HepG2 (cell line): Measurements from ENCODE around the gene DCAF4. TPM values are rescaled to one million over a fixed set of nuclear protein-coding genes. Genes with fewer than 3 reads are reported as not detected.
"Not testable (repeated sequence)": the region's sequence is repeated elsewhere in the genome, so short reads cannot be mapped to it uniquely, and the experiment has no call there.

Experiments used
- ATAC-seq: fragments of 200-7000 bp; cut with Tn5 transposase; 3 replicates; pipeline ENCODE4 v1.9.1; 2020; ENCODE audit warnings: mild to moderate bottlenecking, moderate library complexity
- BruUV-seq: library from RNA; stranded (reverse); fragments of 400-500 nt; replicated peaks from 2 replicates; lab custom pipeline; 2021; lab: Mats Ljungman, UMichigan
- CTCF ChIA-PET: fragments of 300-600 bp; formaldehyde crosslinking; extraction: SDS; loops from one replicate; lab custom pipeline; 2021; ENCODE audit warnings: low total read pairs, inconsistent platforms, low intra/inter-chr PET ratio; lab: Yijun Ruan, JAX
- POLR2A ChIA-PET: fragments of 350-600 bp; sonication (Branson Sonifier 250); formaldehyde crosslinking; loops from one replicate; lab custom pipeline; 2020; ENCODE audit warnings: antibody characterized with exemption, inconsistent platforms; lab: Yijun Ruan, JAX
- DNase-seq: peaks from one replicate; pipeline ENCODE4 v3.0.0-alpha.2; 2015; ENCODE audit warnings: low spot score
- FAIRE-seq: peaks from 3 replicates; lab custom pipeline; 2011; peaks lifted over from hg19 to GRCh38; lab: Jason Lieb, UNC
- H2AFZ ChIP-seq: one replicate; pipeline ENCODE4 v1.6.1; 2011; ENCODE audit warnings: low read length, inconsistent platforms
- H3K27ac ChIP-seq: fragments of 300-600 bp; 3 replicates; pipeline ENCODE4 v1.8.0; 2011; ENCODE audit warnings: mixed run types, mild to moderate bottlenecking, mixed read lengths, low read length, inconsistent platforms; ENCODE audit not compliant: insufficient read depth; ENCODE audit errors: extremely low read length
- H3K27me3 ChIP-seq, 2 experiments: fragments of 200-600 bp in 1 of 2; 2 replicates in 1 of 2; 3 replicates in 1 of 2; pipeline versions ENCODE4 v1.6.0 to v1.8.0; 2011; ENCODE audit warnings: low read length in 2 of 2, mild to moderate bottlenecking in 2 of 2, moderate library complexity in 2 of 2, inconsistent platforms in 1 of 2; ENCODE audit not compliant: insufficient read depth in 2 of 2, control insufficient read depth in 1 of 2
- H3K36me3 ChIP-seq, 2 experiments: fragments of 200-600 bp in 1 of 2; replicated peaks in 1 of 2; 2 replicates in 1 of 2; 3 replicates in 1 of 2; pipeline versions ENCODE4 v1.5.1 to v1.8.0; 2011; ENCODE audit warnings: low read length in 2 of 2, inconsistent platforms in 1 of 2; ENCODE audit not compliant: insufficient read depth in 2 of 2, control insufficient read depth in 1 of 2
- H3K4me1 ChIP-seq: 2 replicates; pipeline ENCODE4 v1.5.1; 2012; ENCODE audit warnings: low read length, inconsistent platforms; ENCODE audit not compliant: insufficient read depth
- H3K4me2 ChIP-seq: 2 replicates; pipeline ENCODE4 v1.6.0; 2011; ENCODE audit warnings: low read depth, low read length, inconsistent platforms
- H3K4me3 ChIP-seq, 3 experiments: fragments of 200-600 bp in 1 of 3; sonication (generic), shearing (Covaris generic) in 1 of 3; replicated peaks in 1 of 3; 2 replicates each; pipeline ENCODE4 v1.5.1; 2011 to 2016; ENCODE audit warnings: low read length in 3 of 3, inconsistent platforms in 2 of 3, low read depth in 2 of 3, mild to moderate bottlenecking in 2 of 3, control low read depth in 1 of 3, mixed read lengths in 1 of 3; ENCODE audit not compliant: insufficient read depth in 1 of 3
- H3K79me2 ChIP-seq: one replicate; pipeline ENCODE4 v1.6.1; 2011; ENCODE audit warnings: low read length, inconsistent platforms; ENCODE audit not compliant: insufficient read depth
- H3K9ac ChIP-seq: 2 replicates; pipeline ENCODE4 v1.6.0; 2011; ENCODE audit warnings: mild to moderate bottlenecking, low read depth, low read length, inconsistent platforms; ENCODE audit not compliant: insufficient read depth
- H3K9me3 ChIP-seq: 2 replicates; pipeline ENCODE4 v1.5.1; 2012; ENCODE audit warnings: mild to moderate bottlenecking, low read length
- H4K20me1 ChIP-seq: 2 replicates; pipeline ENCODE4 v1.6.0; 2011; ENCODE audit warnings: inconsistent platforms, mild to moderate bottlenecking, low read length, moderate library complexity; ENCODE audit not compliant: insufficient read depth
- MED1 ChIP-seq: sonication (generic); formaldehyde crosslinking; IDR thresholded peaks from 2 replicates; pipeline ENCODE4 v1.4.0; 2020; ENCODE audit warnings: missing genetic modification reagents
- MLLT10 ChIP-seq: sonication (generic); formaldehyde crosslinking; IDR thresholded peaks from 2 replicates; pipeline ENCODE4 v1.4.0; 2020; ENCODE audit warnings: missing genetic modification reagents
- MYC ChIP-seq: sonication (generic); formaldehyde crosslinking; IDR thresholded peaks from 2 replicates; pipeline ENCODE4 v1.9.0; 2021; ENCODE audit warnings: missing genetic modification reagents, borderline replicate concordance
- POLR2A ChIP-seq, 2 experiments: IDR thresholded peaks; 2 replicates each; pipeline ENCODE4 v1.6.1; 2011; ENCODE audit warnings: low read depth in 2 of 2, low read length in 2 of 2, mild to moderate bottlenecking in 1 of 2, moderate library complexity in 1 of 2; ENCODE audit not compliant: insufficient read depth in 1 of 2
- TAF1 ChIP-seq: sonication (generic); formaldehyde crosslinking; IDR thresholded peaks from 2 replicates; pipeline ENCODE4 v1.4.0; 2020; ENCODE audit warnings: missing genetic modification reagents
- YEATS4 ChIP-seq: sonication (generic); formaldehyde crosslinking; IDR thresholded peaks from 2 replicates; pipeline ENCODE4 v1.4.0; 2020; ENCODE audit warnings: missing genetic modification reagents, borderline replicate concordance
- ZNF207 ChIP-seq: fragments of 450-650 bp; IDR thresholded peaks from 2 replicates; pipeline ENCODE4 v1.6.1; 2016; ENCODE audit warnings: antibody characterized with exemption, borderline replicate concordance
- ZNF501 ChIP-seq: sonication (generic); formaldehyde crosslinking; IDR thresholded peaks from 2 replicates; pipeline ENCODE4 v1.5.1; 2020; ENCODE audit warnings: mild to moderate bottlenecking, moderate library complexity, missing genetic modification reagents
- ZNF564 ChIP-seq: sonication (generic); formaldehyde crosslinking; IDR thresholded peaks from 2 replicates; pipeline ENCODE4 v1.8.1; 2023; ENCODE audit warnings: mild to moderate bottlenecking, missing genetic modification reagents
- WGBS: methylation state at CpG from one replicate; pipeline ENCODE4 v1.1.6; 2017; ENCODE audit warnings: low lambda C conversion rate; 5-methylcytosine and 5-hydroxymethylcytosine counted together
- in situ Hi-C: cut with HindIII; loops from 2 replicates; pipeline ENCODE4 v1.10.0; 2017; ENCODE audit warnings: low pct_unique_long_range_greater_than_20kb; ENCODE audit not compliant: extremely low pct_ligation_motif_present
- intact Hi-C: fragments of 100-400 bp; cut with micrococcal nuclease; formaldehyde crosslinking; loops from one replicate; pipeline ENCODE4 v1.10.0; 2022; ENCODE audit not compliant: unreplicated experiment
- polyA plus RNA-seq, 8 experiments: library from polyadenylated mRNA; depleted of rRNA in 3 of 8; stranded (reverse) in 7 of 8; unstranded in 1 of 8; fragments of >200 nt; fragmentation: Illumina TruSeq in 4 of 8; extraction: Trizol in 4 of 8; gene quantifications; 2 replicates each; pipeline versions ENCODE4 v1.2.1 to v1.2.3, GENCODE V29; 2011 to 2016; ENCODE audit warnings: low read depth in 4 of 8, missing spikeins in 1 of 8, mixed read lengths in 1 of 8; ENCODE audit not compliant: insufficient read depth in 1 of 8
- total RNA-seq, 5 experiments: library from RNA; depleted of rRNA; stranded (reverse); fragments of >200 nt; fragmentation: Illumina TruSeq; extraction: Trizol; gene quantifications; 2 replicates each; pipeline ENCODE4 v1.2.3, GENCODE V29; 2016; ENCODE audit warnings: low read depth in 1 of 5
- TF ChIP-seq, protein P1 (sequence below): IDR thresholded peaks from 2 replicates; pipeline ENCODE4 v1.6.1; 2018; ENCODE audit warnings: missing genetic modification reagents, mild to moderate bottlenecking, missing compliant biosample characterization

DCAF4 gene
- total and polyA plus RNA-seq, 2 of the 13 experiments (the other 11 are each of a cell fraction or from before 2014, with no cell fraction given) = 18.8 to 21.1 TPM

DNA sequence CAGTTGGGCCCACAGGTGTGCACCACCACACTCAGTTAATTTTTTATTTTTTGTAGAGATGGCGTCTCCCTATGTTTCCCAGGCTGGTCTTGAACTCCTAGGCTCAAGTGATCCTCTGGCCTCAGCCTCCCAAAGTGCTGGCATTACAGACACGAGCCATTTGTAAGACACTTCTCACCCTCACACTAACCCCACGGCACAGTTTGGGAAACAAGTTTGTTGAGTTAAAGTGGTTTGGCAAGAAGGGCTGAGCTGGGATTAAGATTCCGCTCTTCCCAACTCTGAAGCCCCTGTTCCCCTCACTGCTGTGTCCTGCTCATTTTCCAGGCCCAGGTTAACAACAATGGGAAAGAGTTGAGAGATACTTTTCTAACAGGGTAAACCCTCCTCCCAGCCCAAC lies 34.8 kb downstream of the DCAF4 start:
- in situ Hi-C loops, CTCF ChIA-PET, H4K20me1 ChIP-seq, H3K4me2 ChIP-seq, H3K9me3 ChIP-seq, H3K4me3 ChIP-seq, H3K9ac ChIP-seq, POLR2A ChIA-PET, ATAC-seq, H3K79me2 ChIP-seq, H3K27me3 ChIP-seq, BruUV-seq, FAIRE-seq, H3K4me1 ChIP-seq, DNase-seq, H3K27ac ChIP-seq, H2AFZ ChIP-seq, intact Hi-C loops: not testable (repeated sequence)
- 98% methylated on average over 4 of the region's 4 CpGs for WGBS
- peaks cover 6 to 36% of the 10 kb centered on the region in 2 experiments for H3K36me3 ChIP-seq

DNA sequence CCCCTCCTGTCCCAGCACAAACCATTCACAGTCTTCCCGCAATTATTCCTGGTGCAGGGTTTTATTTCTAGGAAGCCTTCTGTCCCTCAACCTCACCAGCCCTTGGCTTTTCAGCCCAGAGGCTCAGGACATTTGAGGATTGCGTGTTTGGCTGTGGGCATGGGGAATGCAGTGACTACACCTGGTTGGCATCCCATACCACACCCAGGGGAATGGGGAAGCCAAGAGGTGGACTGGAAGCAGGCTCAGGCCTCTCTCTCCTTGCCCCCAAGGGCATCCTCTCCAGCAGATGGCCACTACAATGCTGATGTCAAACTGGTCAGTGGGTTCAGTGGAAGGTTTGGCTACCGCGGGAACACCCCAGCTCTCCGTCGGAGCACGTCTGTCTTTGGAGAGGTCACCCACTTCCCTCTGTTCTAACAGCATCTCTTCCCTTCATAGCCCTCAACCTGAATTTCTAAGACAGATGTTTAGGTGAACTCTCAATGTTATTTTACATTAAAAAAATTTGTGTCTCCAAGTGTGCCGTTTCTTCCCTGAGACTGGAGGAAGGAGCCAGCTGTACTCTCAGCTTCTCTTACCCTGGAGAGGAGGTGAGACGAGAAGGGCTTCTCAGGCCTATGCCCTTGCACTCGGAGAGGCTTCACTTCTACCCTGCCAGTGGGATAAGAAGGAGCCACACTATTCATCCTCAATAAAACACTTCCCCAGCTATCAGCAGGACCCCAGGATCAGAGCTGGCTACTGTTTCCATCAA lies 35.5 kb downstream of the DCAF4 start:
- DNase-seq (no peak), FAIRE-seq (no peak), ATAC-seq (no peak; the same call in 2 of the 3 replicates)
- BruUV-seq = no TSS peak
- no peak overlapping the region for H2AFZ ChIP-seq
- POLR2A ChIA-PET = no interaction called here
- no peaks in the 10 kb centered on the region for H4K20me1 ChIP-seq
- 83% methylated on average over 10 of the region's 10 CpGs for WGBS
- H3K9me3 ChIP-seq = no peaks in the 10 kb centered on the region
- no peak for TF ChIP-seq TAF1 (CRISPR knock-in tag)
- no peak for TF ChIP-seq MYC
- TF ChIP-seq ZNF501 (CRISPR knock-in tag) = no peak
- TF ChIP-seq, protein P1, sequence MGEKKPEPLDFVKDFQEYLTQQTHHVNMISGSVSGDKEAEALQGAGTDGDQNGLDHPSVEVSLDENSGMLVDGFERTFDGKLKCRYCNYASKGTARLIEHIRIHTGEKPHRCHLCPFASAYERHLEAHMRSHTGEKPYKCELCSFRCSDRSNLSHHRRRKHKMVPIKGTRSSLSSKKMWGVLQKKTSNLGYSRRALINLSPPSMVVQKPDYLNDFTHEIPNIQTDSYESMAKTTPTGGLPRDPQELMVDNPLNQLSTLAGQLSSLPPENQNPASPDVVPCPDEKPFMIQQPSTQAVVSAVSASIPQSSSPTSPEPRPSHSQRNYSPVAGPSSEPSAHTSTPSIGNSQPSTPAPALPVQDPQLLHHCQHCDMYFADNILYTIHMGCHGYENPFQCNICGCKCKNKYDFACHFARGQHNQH (CRISPR knock-in tag) = no peak
- no peak for TF ChIP-seq YEATS4 (CRISPR knock-in tag)
- no peak for TF ChIP-seq ZNF207
- TF ChIP-seq MLLT10 (CRISPR knock-in tag) = no peak
- no peak for TF ChIP-seq MED1 (CRISPR knock-in tag)
- TF ChIP-seq ZNF564 (CRISPR knock-in tag) = no peak
- TF ChIP-seq POLR2A (IDR thresholded peaks at IDR 0.05; ENCODE audit: insufficient read depth in 1 of 2, low read depth in 2 of 2, low read length in 2 of 2) = no peak
- H3K4me3 ChIP-seq = no peak overlapping the region
- CTCF ChIA-PET = no interaction called here
- H3K79me2 ChIP-seq = no peaks in the 10 kb centered on the region
- in situ Hi-C loops (no loop called here), intact Hi-C loops (no loop called here)
- no peak overlapping the region for H3K9ac ChIP-seq
- H3K4me2 ChIP-seq = no peak overlapping the region
- H3K27me3 ChIP-seq = no peaks in the 10 kb centered on the region
- no peak overlapping the region for H3K27ac ChIP-seq
- H3K36me3 ChIP-seq = peaks cover 6 to 29% of the 10 kb centered on the region in 2 experiments
- peaks cover 7% of the 10 kb centered on the region; the same call in 1 of the 2 replicates for H3K4me1 ChIP-seq

GRCh38 chr14:72962336-72962754 lies 36.1 kb downstream of the DCAF4 start:
- DNase-seq, H3K9me3 ChIP-seq, H3K9ac ChIP-seq, CTCF ChIA-PET, H3K27me3 ChIP-seq, H3K4me3 ChIP-seq, H3K4me2 ChIP-seq, H4K20me1 ChIP-seq, H3K27ac ChIP-seq, intact Hi-C loops, FAIRE-seq, H2AFZ ChIP-seq, POLR2A ChIA-PET, H3K79me2 ChIP-seq, in situ Hi-C loops, H3K4me1 ChIP-seq, ATAC-seq, BruUV-seq: not testable (repeated sequence)
- peaks cover 4 to 25% of the 10 kb centered on the region in 2 experiments for H3K36me3 ChIP-seq
- WGBS = 94% methylated on average over 6 of the region's 10 CpGs
